HCT116 (cell line): ENCODE results near the gene CXorf65. TPM values are rescaled to one million over a fixed set of nuclear protein-coding genes. Genes with fewer than 3 reads are reported as not detected.

Experiments
- ATAC-seq: fragments of 200-7000 bp; cut with Tn5 transposase; 2 replicates; pipeline ENCODE4 v1.9.1; 2020; ENCODE audit warnings: mild to moderate bottlenecking, moderate library complexity
- Bru-seq: library from RNA; stranded (reverse); fragments of 400-500 nt; gene quantifications from one replicate; lab custom pipeline; 2021; lab: Mats Ljungman, UMichigan
- BruChase-seq, 2 experiments: library from RNA; stranded (reverse); fragments of 400-500 nt; gene quantifications; one replicate each; lab custom pipeline; 2021; lab: Mats Ljungman, UMichigan
- BruUV-seq: library from RNA; stranded (reverse); fragments of 400-500 nt; replicated peaks from 2 replicates; lab custom pipeline; 2021; lab: Mats Ljungman, UMichigan
- CTCF ChIA-PET: fragments of 300-600 bp; sonication (Branson Sonifier 250); formaldehyde crosslinking; loops from one replicate; lab custom pipeline; 2021; ENCODE audit warnings: antibody characterized with exemption; lab: Charles Lee
- POLR2A ChIA-PET: fragments of 300-600, 350-600 bp; sonication (Branson Sonifier 250); formaldehyde crosslinking; loops from one replicate; lab custom pipeline; 2021; ENCODE audit warnings: antibody characterized with exemption; lab: Charles Lee
- RAD21 ChIA-PET, 2 experiments: fragments of 300-600 bp; sonication (Branson Sonifier 250); formaldehyde crosslinking; loops; one replicate each; lab custom pipeline; 2023; ENCODE audit warnings: low total read pairs in 2 of 2; ENCODE audit not compliant: uncharacterized antibody in 2 of 2, unreplicated experiment in 2 of 2, low non-redundant PET in 1 of 2; lab: Charles Lee
- DNase-seq: peaks from one replicate; pipeline ENCODE4 v3.0.0-alpha.2; 2010; ENCODE audit warnings: low read depth, low spot score
- H2AFZ ChIP-seq: fragments of 200-600 bp; shearing (Covaris generic), sonication (generic); 2 replicates; pipeline ENCODE4 v1.6.1; 2017; ENCODE audit warnings: low read depth, mixed run types, mixed read lengths, antibody characterized with exemption, low read length; ENCODE audit not compliant: poor library complexity, severe bottlenecking
- H3K27ac ChIP-seq: 2 replicates; pipeline ENCODE4 v1.5.1; 2012; ENCODE audit warnings: low read depth, low read length
- H3K27me3 ChIP-seq: fragments of 200-600 bp; sonication (generic); 2 replicates; pipeline ENCODE4 v1.6.1; 2016; ENCODE audit warnings: mixed run types, low read length, mixed read lengths; ENCODE audit not compliant: insufficient read depth
- H3K36me3 ChIP-seq, 2 experiments: fragments of 200-500 bp in 1 of 2; fragments of 200-600 bp in 1 of 2; sonication (Bioruptor generic) in 1 of 2; sonication (generic) in 1 of 2; 2 replicates each; pipeline versions ENCODE4 v1.5.1 to v1.6.1; 2014 to 2016; ENCODE audit warnings: low read length in 2 of 2, inconsistent platforms in 1 of 2, mixed read lengths in 1 of 2, mixed run types in 1 of 2; ENCODE audit not compliant: insufficient read depth in 2 of 2, control insufficient read depth in 1 of 2
- H3K4me1 ChIP-seq, 2 experiments: fragments of 200-600 bp in 1 of 2; sonication (generic) in 1 of 2; 2 replicates each; pipeline versions ENCODE4 v1.5.1 to v1.6.1; 2012 to 2017; ENCODE audit warnings: low read length in 2 of 2, inconsistent platforms in 1 of 2, mild to moderate bottlenecking in 1 of 2, mixed read lengths in 1 of 2, mixed run types in 1 of 2, moderate library complexity in 1 of 2; ENCODE audit not compliant: insufficient read depth in 2 of 2, control insufficient read depth in 1 of 2
- H3K4me2 ChIP-seq: fragments of 200-600 bp; sonication (generic); 2 replicates; pipeline ENCODE4 v1.6.1; 2017; ENCODE audit warnings: mixed run types, low read length, mixed read lengths
- H3K4me3 ChIP-seq, 2 experiments: fragments of 200-600 bp in 1 of 2; sonication (generic) in 1 of 2; replicated peaks in 1 of 2; 2 replicates each; pipeline ENCODE4 v1.5.1; 2011 to 2016; ENCODE audit warnings: low read length in 2 of 2, control low read depth in 1 of 2, low read depth in 1 of 2, mild to moderate bottlenecking in 1 of 2, mixed read lengths in 1 of 2, mixed run types in 1 of 2
- H3K79me2 ChIP-seq: fragments of 200-600 bp; sonication (generic); 2 replicates; pipeline ENCODE4 v1.6.1; 2017; ENCODE audit warnings: mild to moderate bottlenecking, mixed run types, low read length, moderate library complexity, mixed read lengths; ENCODE audit not compliant: insufficient read depth
- H3K9ac ChIP-seq: fragments of 200-600 bp; sonication (generic); 2 replicates; pipeline ENCODE4 v1.6.1; 2016; ENCODE audit warnings: low read length, mixed read lengths
- H3K9me2 ChIP-seq: fragments of 200-600 bp; sonication (generic), shearing (Covaris generic); 2 replicates; pipeline ENCODE4 v1.6.1; 2017; ENCODE audit warnings: mixed run types, mild to moderate bottlenecking, moderate library complexity; ENCODE audit not compliant: insufficient read depth
- H3K9me3 ChIP-seq, 2 experiments: fragments of 200-500 bp in 1 of 2; fragments of 200-600 bp in 1 of 2; sonication (Bioruptor generic) in 1 of 2; sonication (generic) in 1 of 2; 2 replicates each; pipeline ENCODE4 v1.6.1; 2014 to 2017; ENCODE audit warnings: low read length in 2 of 2, mixed read lengths in 2 of 2, inconsistent platforms in 1 of 2, low read depth in 1 of 2, mild to moderate bottlenecking in 1 of 2, mixed run types in 1 of 2, moderate library complexity in 1 of 2; ENCODE audit not compliant: control insufficient read depth in 1 of 2, insufficient read depth in 1 of 2
- H4K20me1 ChIP-seq: fragments of 200-600 bp; sonication (generic), shearing (Covaris generic); 2 replicates; pipeline ENCODE4 v1.6.1; 2017; ENCODE audit warnings: mixed run types, mild to moderate bottlenecking, moderate library complexity; ENCODE audit not compliant: insufficient read depth
- CBX3 ChIP-seq: IDR thresholded peaks from 2 replicates; pipeline ENCODE4 v1.6.1; 2012; ENCODE audit warnings: low read depth
- CEBPB ChIP-seq: IDR thresholded peaks from 2 replicates; pipeline ENCODE4 v1.6.1; 2012; ENCODE audit warnings: low read depth
- EZH2 ChIP-seq: fragments of 200-600 bp; sonication (generic); IDR thresholded peaks from 2 replicates; pipeline ENCODE4 v1.6.1; 2017; ENCODE audit warnings: antibody characterized with exemption, mixed run types
- FOSL1 ChIP-seq: IDR thresholded peaks from 2 replicates; pipeline ENCODE4 v1.6.1; 2012; ENCODE audit warnings: low read depth
- JUND ChIP-seq: IDR thresholded peaks from 2 replicates; pipeline ENCODE4 v1.6.1; 2012
- POLR2A ChIP-seq: IDR thresholded peaks from 2 replicates; pipeline ENCODE4 v1.7.0; 2011; ENCODE audit warnings: borderline replicate concordance; ENCODE audit not compliant: insufficient read depth, insufficient read length; ENCODE audit errors: extremely low read depth
- SIN3A ChIP-seq: IDR thresholded peaks from 2 replicates; pipeline ENCODE4 v1.6.1; 2012; ENCODE audit warnings: low read depth
- SP1 ChIP-seq: IDR thresholded peaks from 2 replicates; pipeline ENCODE4 v1.6.1; 2012; ENCODE audit warnings: low read depth
- TCF7L2 ChIP-seq: IDR thresholded peaks from 2 replicates; pipeline ENCODE4 v1.7.0; 2011; ENCODE audit warnings: borderline replicate concordance, inconsistent platforms; ENCODE audit not compliant: insufficient read depth, insufficient read length; ENCODE audit errors: extremely low read depth
- YY1 ChIP-seq: IDR thresholded peaks from 2 replicates; pipeline ENCODE4 v1.6.1; 2011; ENCODE audit warnings: low read length, low read depth, moderate library complexity, mild to moderate bottlenecking; ENCODE audit not compliant: insufficient replicate concordance; ENCODE audit errors: extremely low read depth
- intact Hi-C: fragments of 100-400 bp; cut with micrococcal nuclease; formaldehyde crosslinking; loops from 2 replicates; pipeline ENCODE4 v1.10.0; 2022
- long read RNA-seq: library from polyadenylated mRNA; unstranded; transcript quantifications from one replicate; pipeline ENCODE4 v2.0.0, GENCODE V29; 2021; ENCODE audit not compliant: unreplicated experiment
- polyA plus RNA-seq: library from polyadenylated mRNA; unstranded; fragments of >200 nt; gene quantifications from 2 replicates; pipeline ENCODE4 v1.2.1, GENCODE V29; 2012; ENCODE audit warnings: missing spikeins
- total RNA-seq: library from RNA; stranded (reverse); gene quantifications from one replicate; pipeline ENCODE4 v1.2.1, GENCODE V29; 2021; ENCODE audit not compliant: unreplicated experiment
- TF ChIP-seq, protein P1 (sequence below): IDR thresholded peaks from 2 replicates; pipeline ENCODE4 v1.6.1; 2012; ENCODE audit warnings: low read depth
- TF ChIP-seq, protein P2 (sequence below): IDR thresholded peaks from 2 replicates; pipeline ENCODE4 v1.6.1; 2012

Gene CXorf65
- not detected for total RNA-seq
- polyA plus RNA-seq = not detected in 2 replicates
- Bru-seq, nascent RNA = not detected
- not detected for BruChase-seq, experiment 1, labeled RNA remaining after a 6-hour chase
- BruChase-seq, experiment 2, labeled RNA remaining after a 2-hour chase = not detected
- long read RNA-seq = 0 reads

DNA sequence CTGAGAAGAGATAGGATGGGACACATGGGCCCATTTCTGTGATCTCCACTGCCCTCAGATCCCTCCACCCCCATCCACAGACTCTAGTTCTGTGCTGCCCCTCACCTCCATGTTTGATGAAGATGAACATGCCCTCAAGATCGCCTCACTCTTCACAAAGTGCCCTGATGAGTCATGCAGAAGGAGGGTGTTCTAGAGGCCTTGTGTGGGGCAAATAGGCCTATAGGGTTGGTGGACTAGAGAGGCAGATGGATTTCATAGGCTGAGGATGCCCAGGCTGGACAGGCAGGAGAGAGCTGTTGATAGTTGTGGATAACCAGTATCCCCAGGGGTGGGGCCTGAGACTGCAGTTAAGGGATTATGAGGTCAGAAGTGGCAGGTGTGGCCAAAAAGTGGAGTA, at the start of gene CXorf65:
Gene CXorf65, minus strand, starts transcription at position 314 of the 400 bp plus-strand sequence. Its CDS starts 184 bp downstream, at position 130.
- ChIA-PET POLR2A (no interaction called here), CTCF (no interaction called here), RAD21 (no interaction called here)
- Histone ChIP-seq H3K4me3 (no peak within 1 kb of the TSS), H3K9me3 (no peaks in the 10 kb centered on the region), H4K20me1 (no peaks in the 10 kb centered on the region), H3K9ac (no peak within 1 kb of the TSS), H3K36me3 (no peaks in the 10 kb centered on the region), H3K79me2 (no peaks in the 10 kb centered on the region), H3K27me3 (no peaks in the 10 kb centered on the region), H3K4me2 (no peak within 1 kb of the TSS), H2AFZ (no peak within 1 kb of the TSS), H3K27ac (no peak within 1 kb of the TSS), H3K9me2 (no peaks in the 10 kb centered on the region), H3K4me1 (peaks cover 0 to 3% of the 10 kb centered on the region in 2 experiments; a peak in 1 of 4 replicates)
- intact Hi-C loops = no loop called here
- DNase-seq (no peak), ATAC-seq (no peak)
- TF ChIP-seq YY1 = no peak
- TF ChIP-seq CEBPB = no peak
- TF ChIP-seq SP1 = no peak
- TF ChIP-seq CBX3 = no peak
- no peak for TF ChIP-seq EZH2
- no peak for TF ChIP-seq SIN3A
- TF ChIP-seq, protein P1, sequence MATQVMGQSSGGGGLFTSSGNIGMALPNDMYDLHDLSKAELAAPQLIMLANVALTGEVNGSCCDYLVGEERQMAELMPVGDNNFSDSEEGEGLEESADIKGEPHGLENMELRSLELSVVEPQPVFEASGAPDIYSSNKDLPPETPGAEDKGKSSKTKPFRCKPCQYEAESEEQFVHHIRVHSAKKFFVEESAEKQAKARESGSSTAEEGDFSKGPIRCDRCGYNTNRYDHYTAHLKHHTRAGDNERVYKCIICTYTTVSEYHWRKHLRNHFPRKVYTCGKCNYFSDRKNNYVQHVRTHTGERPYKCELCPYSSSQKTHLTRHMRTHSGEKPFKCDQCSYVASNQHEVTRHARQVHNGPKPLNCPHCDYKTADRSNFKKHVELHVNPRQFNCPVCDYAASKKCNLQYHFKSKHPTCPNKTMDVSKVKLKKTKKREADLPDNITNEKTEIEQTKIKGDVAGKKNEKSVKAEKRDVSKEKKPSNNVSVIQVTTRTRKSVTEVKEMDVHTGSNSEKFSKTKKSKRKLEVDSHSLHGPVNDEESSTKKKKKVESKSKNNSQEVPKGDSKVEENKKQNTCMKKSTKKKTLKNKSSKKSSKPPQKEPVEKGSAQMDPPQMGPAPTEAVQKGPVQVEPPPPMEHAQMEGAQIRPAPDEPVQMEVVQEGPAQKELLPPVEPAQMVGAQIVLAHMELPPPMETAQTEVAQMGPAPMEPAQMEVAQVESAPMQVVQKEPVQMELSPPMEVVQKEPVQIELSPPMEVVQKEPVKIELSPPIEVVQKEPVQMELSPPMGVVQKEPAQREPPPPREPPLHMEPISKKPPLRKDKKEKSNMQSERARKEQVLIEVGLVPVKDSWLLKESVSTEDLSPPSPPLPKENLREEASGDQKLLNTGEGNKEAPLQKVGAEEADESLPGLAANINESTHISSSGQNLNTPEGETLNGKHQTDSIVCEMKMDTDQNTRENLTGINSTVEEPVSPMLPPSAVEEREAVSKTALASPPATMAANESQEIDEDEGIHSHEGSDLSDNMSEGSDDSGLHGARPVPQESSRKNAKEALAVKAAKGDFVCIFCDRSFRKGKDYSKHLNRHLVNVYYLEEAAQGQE = no peak
- TF ChIP-seq, protein P2, sequence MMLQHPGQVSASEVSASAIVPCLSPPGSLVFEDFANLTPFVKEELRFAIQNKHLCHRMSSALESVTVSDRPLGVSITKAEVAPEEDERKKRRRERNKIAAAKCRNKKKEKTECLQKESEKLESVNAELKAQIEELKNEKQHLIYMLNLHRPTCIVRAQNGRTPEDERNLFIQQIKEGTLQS = no peak
- no peak for TF ChIP-seq JUND
- no peak for TF ChIP-seq FOSL1
- no peak for TF ChIP-seq TCF7L2
- no peak for TF ChIP-seq POLR2A
- BruUV-seq = no TSS peak
